Breast epithelium (tissue), 3 donors: ENCODE measurements around the gene ACOXL.

ENCODE experiments used
- POLR2A ChIP-seq: fragments of 450-650 bp; IDR thresholded peaks from one replicate; pipeline ENCODE4 v1.6.1; 2016; ENCODE audit warnings: antibody characterized with exemption, mild to moderate bottlenecking, moderate library complexity
- TF ChIP-seq, protein P1 (sequence below), 3 donors: fragments of 450-650 bp; IDR thresholded peaks; one replicate each; pipeline ENCODE4 v1.5.1; 2016 to 2017; ENCODE audit warnings: antibody characterized with exemption in 3 of 3, mild to moderate bottlenecking in 3 of 3, moderate library complexity in 3 of 3

DNA sequence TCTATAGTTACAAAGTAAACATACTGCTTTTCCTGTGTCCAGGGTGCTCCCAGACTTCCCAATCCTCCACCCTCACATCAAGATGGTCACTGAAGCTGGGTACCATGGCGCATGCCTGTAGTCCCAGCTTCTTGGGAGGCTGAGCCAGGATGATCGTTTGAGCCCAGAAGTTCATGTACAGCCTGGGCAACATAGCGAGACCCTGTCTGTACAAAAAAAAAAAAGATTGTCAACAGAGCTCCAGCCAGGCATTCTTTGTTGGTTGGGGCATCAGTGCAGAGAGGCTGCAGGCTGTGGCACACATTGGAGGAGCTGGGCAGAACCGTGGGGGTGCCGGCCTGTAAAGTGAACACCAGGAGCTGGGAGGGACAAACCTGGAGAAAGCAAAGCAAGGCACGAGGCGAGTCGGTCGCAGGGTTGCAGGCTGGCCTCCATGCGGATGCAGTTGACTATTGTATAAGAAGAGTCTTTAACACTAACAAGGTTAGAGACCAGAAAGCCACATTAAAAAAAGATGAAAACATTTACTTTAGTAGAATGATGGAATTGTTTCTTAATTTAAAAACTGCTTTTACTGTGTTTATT is 51.8 kb downstream of the ACOXL start:
- TF ChIP-seq, protein P1, sequence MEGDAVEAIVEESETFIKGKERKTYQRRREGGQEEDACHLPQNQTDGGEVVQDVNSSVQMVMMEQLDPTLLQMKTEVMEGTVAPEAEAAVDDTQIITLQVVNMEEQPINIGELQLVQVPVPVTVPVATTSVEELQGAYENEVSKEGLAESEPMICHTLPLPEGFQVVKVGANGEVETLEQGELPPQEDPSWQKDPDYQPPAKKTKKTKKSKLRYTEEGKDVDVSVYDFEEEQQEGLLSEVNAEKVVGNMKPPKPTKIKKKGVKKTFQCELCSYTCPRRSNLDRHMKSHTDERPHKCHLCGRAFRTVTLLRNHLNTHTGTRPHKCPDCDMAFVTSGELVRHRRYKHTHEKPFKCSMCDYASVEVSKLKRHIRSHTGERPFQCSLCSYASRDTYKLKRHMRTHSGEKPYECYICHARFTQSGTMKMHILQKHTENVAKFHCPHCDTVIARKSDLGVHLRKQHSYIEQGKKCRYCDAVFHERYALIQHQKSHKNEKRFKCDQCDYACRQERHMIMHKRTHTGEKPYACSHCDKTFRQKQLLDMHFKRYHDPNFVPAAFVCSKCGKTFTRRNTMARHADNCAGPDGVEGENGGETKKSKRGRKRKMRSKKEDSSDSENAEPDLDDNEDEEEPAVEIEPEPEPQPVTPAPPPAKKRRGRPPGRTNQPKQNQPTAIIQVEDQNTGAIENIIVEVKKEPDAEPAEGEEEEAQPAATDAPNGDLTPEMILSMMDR (IDR thresholded peaks at IDR 0.05) = no peak
- no peak for TF ChIP-seq POLR2A
